Tibial nerve (tissue), 4 donors: ENCODE data around the gene TBC1D24. TPM values are rescaled to one million over a fixed set of nuclear protein-coding genes. Genes with fewer than 3 reads are reported as not detected.

Source experiments
- DNase-seq, 2 donors: peaks; one replicate each; pipeline ENCODE4 v3.0.0-alpha.2; 2019; ENCODE audit warnings: low spot score in 2 of 2
- H3K27ac ChIP-seq, 4 donors: fragments of 200-600 bp; sonication (generic) in 3 of 4; one replicate each; pipeline ENCODE4 v1.5.1; 2017 to 2019; ENCODE audit warnings: mild to moderate bottlenecking in 1 of 4
- H3K27me3 ChIP-seq, 2 donors: fragments of 200-600 bp; sonication (generic) in 1 of 2; one replicate each; pipeline versions ENCODE4 v1.5.1 to v1.6.0; 2017 to 2019
- H3K36me3 ChIP-seq, 3 donors: fragments of 200-600 bp; sonication (generic); one replicate each; pipeline ENCODE4 v1.5.1; 2018 to 2019
- H3K4me1 ChIP-seq, 4 donors: fragments of 200-600 bp; sonication (generic) in 3 of 4; one replicate each; pipeline ENCODE4 v1.5.1; 2017 to 2019
- H3K4me3 ChIP-seq, 4 donors: fragments of 200-600 bp; sonication (generic) in 3 of 4; one replicate each; pipeline ENCODE4 v1.5.1; 2017 to 2019; ENCODE audit warnings: mild to moderate bottlenecking in 1 of 4, moderate library complexity in 1 of 4
- H3K9me3 ChIP-seq, 4 donors: fragments of 200-600 bp; sonication (generic) in 3 of 4; one replicate each; pipeline ENCODE4 v1.5.1; 2017 to 2019
- CTCF ChIP-seq, 5 experiments: fragments of 200-600 bp in 3 of 5; fragments of 450-650 bp in 2 of 5; sonication (generic) in 3 of 5; IDR thresholded peaks; one replicate each; pipeline ENCODE4 v1.5.1; 2016 to 2019; ENCODE audit warnings: antibody characterized with exemption in 5 of 5, mild to moderate bottlenecking in 3 of 5, moderate library complexity in 2 of 5
- EP300 ChIP-seq, 2 donors: sonication (generic); formaldehyde crosslinking; IDR thresholded peaks; one replicate each; pipeline ENCODE4 v1.6.1; 2017; ENCODE audit warnings: antibody characterized with exemption in 2 of 2, mild to moderate bottlenecking in 1 of 2
- POLR2A ChIP-seq, 2 donors: fragments of 450-650 bp; IDR thresholded peaks; one replicate each; pipeline ENCODE4 v1.6.1; 2017; ENCODE audit warnings: antibody characterized with exemption in 2 of 2, mild to moderate bottlenecking in 2 of 2, moderate library complexity in 2 of 2
- WGBS, 2 donors: methylation state at CpG; one replicate each; pipeline ENCODE4 v1.1.5; 2018; 5-methylcytosine and 5-hydroxymethylcytosine counted together
- total RNA-seq, 4 donors: library from RNA; depleted of rRNA; stranded (reverse); fragments of >200 nt; gene quantifications; one replicate each; pipeline ENCODE4 v1.1.0, GENCODE V29; 2016

Gene TBC1D24
- total RNA-seq, 4 donors from 2014 or later = 12.0 to 18.3 (median 16.3) TPM

- WGBS, 2 donors = 1 to 2% methylated on average over 27 to 31 of the region's 80 CpGs
- Histone ChIP-seq H3K4me1 (peaks cover 0 to 56% (median 32%) of the 10 kb centered on the region in 4 donors), H3K36me3 (no peaks in the 10 kb centered on the region), H3K27me3 (peaks cover 0 to 47% of the 10 kb centered on the region in 2 donors), H3K9me3 (no peaks in the 10 kb centered on the region), H3K27ac (peak overlapping the region; percentile 10 to 80 (median 47)), H3K4me3 (peak overlapping the region; percentile 33 to 61 (median 35))
- peak; percentile 66 for DNase-seq
- peak; percentile 36 to 76 for TF ChIP-seq POLR2A (IDR thresholded peaks at IDR 0.05)
- peak in 1 of 2 donors; percentile 26 for TF ChIP-seq EP300 (IDR thresholded peaks at IDR 0.05)
- TF ChIP-seq CTCF (IDR thresholded peaks at IDR 0.05) = peak in 1 of 5 experiments; percentile 24
Observed at GRCh38 chr16:2467528-2468232, 7.2 kb upstream of the TBC1D24 start.

- Histone ChIP-seq H3K27ac (peak overlapping the region in 3 of 4 donors; percentile 36 to 80 (median 48)), H3K27me3 (peaks cover 0 to 53% of the 10 kb centered on the region in 2 donors), H3K4me1 (peaks cover 0 to 62% (median 33%) of the 10 kb centered on the region in 4 donors), H3K36me3 (no peaks in the 10 kb centered on the region), H3K4me3 (peak overlapping the region; percentile 33 to 61 (median 35)), H3K9me3 (no peaks in the 10 kb centered on the region)
- WGBS, 2 donors = 2% methylated on average over 30 to 38 of the region's 38 CpGs
- TF ChIP-seq POLR2A (IDR thresholded peaks at IDR 0.05) = no peak
- no peak for TF ChIP-seq CTCF (IDR thresholded peaks at IDR 0.05)
- TF ChIP-seq EP300 (IDR thresholded peaks at IDR 0.05) = no peak
- DNase-seq = no peak
Observed at GRCh38 chr16:2468233-2468724, 6.6 kb upstream of the TBC1D24 start.

GRCh38 chr16:2468725-2469398 is 6.1 kb upstream of the TBC1D24 start:
- no peak for DNase-seq
- WGBS, 2 donors = 7 to 18% methylated on average over 10 to 11 of the region's 14 CpGs
- Histone ChIP-seq H3K27ac (peak overlapping the region in 1 of 4 donors; percentile 80), H3K9me3 (no peaks in the 10 kb centered on the region), H3K36me3 (no peaks in the 10 kb centered on the region), H3K4me1 (peaks cover 0 to 67% (median 37%) of the 10 kb centered on the region in 4 donors), H3K27me3 (peaks cover 0 to 56% of the 10 kb centered on the region in 2 donors), H3K4me3 (peak overlapping the region in 2 of 4 donors; percentile 35 to 61)
- TF ChIP-seq POLR2A (IDR thresholded peaks at IDR 0.05) = no peak
- no peak for TF ChIP-seq CTCF (IDR thresholded peaks at IDR 0.05)
- TF ChIP-seq EP300 (IDR thresholded peaks at IDR 0.05) = no peak

- Histone ChIP-seq H3K4me3 (no peak overlapping the region), H3K27me3 (peaks cover 0 to 56% of the 10 kb centered on the region in 2 donors), H3K9me3 (no peaks in the 10 kb centered on the region), H3K27ac (peak overlapping the region in 1 of 4 donors; percentile 80), H3K4me1 (peaks cover 0 to 73% (median 39%) of the 10 kb centered on the region in 4 donors), H3K36me3 (no peaks in the 10 kb centered on the region)
- no peak for DNase-seq
- TF ChIP-seq POLR2A (IDR thresholded peaks at IDR 0.05) = no peak
- no peak for TF ChIP-seq EP300 (IDR thresholded peaks at IDR 0.05)
- no peak for TF ChIP-seq CTCF (IDR thresholded peaks at IDR 0.05)
- 48 to 61% methylated on average over 11 to 16 of the region's 16 CpGs for WGBS, 2 donors
Observed at GRCh38 chr16:2469399-2470233, 5.3 kb upstream of the TBC1D24 start.
